Fibroblast of skin of abdomen (primary cell): ENCODE measurements around the gene HAUS8.
A peak's percentile ranks its signal among the peaks of the same experiment; 100 is the strongest.

ENCODE experiments used
- DNase-seq: peaks from one replicate; pipeline ENCODE4 v3.0.0-alpha.2; 2013

Gene HAUS8

DNA sequence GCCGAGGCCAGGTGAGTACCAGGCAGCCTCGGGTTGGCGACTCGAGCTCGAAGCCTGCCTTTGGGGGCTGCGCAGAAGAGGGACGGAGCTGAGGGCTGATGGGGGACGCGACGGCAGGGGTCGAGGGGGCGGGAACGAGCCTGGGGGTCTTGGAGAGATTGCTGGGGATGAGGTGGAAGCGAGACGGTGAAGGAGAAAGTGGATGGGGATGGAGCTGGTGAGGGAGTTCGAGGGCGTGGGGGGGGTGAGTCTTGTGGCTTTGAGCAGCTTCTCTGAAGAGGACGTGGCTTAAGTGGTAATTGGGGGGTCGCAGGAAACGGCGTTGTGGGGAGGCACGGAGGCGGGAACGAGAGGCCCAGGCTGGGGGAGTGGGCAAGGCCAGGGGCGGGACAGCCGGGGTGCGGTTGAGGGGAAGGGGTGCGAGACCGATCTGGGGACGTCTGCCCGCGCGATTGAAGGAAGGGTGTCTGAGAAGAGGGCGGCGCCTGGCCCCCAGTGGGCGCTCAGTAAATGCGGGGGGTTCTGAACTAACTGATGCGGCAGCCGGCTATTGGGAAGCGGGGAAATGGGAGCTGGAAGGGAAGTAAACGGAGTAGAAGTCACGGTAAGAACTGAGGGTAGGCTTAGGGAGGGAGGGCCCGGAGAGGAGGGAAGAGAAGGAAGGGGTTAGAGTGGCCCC lies 751 bp upstream of the HAUS8 start:
- DNase-seq, result peak; percentile 40

DNA sequence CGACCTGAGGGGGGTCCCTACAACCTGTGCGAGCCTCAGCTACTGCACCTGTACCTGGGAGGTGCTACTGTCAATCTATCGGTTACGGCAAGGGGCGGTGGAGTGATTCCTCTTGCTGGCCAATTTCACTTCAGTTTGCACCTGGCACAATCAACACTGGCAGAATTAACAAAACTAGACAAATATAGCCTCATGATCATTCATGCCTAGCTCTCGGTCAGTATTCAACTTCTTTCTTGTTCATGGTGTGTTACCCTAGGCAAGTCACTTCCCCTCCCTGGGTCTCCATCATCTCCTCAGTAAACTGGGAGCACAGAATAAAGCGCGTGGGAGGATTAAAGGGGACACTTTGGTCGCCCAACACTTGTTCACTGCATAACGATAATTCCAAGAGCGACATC lies 618 bp downstream of the HAUS8 start:
- no peak for DNase-seq

DNA sequence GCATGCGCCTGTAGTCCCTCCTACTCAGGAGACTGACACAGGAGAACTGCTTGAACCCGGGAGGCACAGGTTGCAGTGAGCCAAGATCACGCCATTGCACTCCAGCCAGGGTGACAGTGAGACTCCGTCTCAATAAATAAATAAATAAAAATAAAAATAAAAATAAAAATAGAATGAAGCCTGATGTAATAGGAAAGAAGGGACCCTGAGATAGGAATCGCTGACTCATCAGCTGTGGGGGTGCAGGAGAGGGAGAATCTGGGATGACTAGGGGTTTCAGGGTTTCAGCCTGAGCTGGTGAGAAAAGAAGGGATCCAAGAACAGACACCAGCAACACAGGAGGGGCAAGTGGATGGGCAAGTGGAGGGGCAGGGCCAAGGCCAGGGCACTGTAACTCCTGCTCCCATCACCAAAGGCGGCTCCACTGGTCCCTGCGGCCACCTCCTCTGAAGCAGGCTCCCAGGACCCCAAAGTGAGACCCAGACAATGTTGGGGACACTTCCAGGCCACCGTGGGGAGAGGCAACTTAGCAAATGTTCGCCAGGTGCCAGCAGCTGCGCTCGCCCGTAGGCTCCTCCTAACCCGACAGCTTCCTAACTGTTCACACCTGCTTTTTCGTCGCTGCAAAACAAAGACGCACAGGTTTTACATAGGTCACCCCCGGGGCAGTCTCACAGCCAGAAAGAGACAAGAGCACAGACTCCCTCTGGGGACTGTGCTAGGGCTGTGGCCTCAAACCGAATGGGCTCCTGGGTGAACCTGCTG lies 1.2 kb downstream of the HAUS8 start:
- DNase-seq, result no peak

DNA sequence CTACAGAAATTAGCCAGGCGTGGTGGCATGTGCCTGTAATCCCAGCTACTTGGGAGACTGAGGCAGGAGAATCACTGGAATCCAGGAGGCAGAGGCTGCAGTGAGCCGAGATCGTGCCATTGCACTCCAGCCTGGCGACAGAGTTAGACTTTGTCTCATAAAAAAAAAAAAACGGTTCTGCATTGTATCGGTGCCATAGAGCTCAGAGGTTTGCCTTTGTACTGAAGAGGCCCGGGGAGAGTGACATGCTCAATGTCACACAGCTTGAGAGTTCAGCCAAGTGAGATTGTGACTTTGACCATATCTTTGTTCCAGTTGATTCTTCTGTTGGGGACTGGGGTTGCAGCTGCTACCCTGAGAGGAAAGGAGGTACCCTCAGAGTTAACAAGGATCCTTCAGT lies 4.3 kb downstream of the HAUS8 start:
- no peak for DNase-seq

DNA sequence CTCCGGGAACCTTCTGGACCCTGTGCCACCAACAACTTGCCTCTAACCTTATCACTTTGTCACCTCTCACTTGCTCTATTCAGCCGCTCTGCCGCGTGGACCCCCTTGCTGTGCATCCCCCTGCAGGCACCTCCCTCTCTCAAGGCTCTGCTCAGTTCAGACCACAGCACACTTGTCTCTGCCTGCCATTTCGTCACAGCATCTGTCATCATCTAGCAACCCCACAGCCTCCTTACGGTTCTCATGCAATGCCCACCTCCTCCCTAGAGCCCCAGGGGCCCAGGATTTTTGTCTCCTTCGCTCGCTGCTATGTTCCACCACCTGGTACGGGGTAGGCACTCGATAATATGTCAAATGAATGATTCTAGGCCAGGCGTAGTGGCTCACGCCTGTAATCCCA lies 4.8 kb downstream of the HAUS8 start:
- no peak for DNase-seq

DNA sequence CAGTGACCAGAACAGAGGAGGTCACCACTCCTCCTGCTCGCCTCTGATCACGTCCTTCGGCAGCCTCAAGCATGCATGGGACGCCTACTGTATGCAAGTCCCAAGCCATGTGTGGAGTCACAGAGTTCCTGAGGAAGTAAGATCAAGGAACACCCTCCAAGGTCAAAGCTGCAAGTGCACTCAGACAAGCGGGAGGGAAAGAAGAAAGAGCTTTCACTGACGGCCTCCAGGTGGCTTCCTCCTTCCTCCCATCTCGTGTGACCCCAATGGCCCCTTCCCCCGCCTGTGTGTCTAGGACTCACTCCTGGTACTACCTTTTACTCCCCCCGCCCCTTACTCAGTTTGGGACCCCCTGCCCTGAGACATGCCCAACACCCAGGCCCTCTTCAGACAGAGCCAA lies 6.1 kb downstream of the HAUS8 start:
- DNase-seq, result no peak

DNA sequence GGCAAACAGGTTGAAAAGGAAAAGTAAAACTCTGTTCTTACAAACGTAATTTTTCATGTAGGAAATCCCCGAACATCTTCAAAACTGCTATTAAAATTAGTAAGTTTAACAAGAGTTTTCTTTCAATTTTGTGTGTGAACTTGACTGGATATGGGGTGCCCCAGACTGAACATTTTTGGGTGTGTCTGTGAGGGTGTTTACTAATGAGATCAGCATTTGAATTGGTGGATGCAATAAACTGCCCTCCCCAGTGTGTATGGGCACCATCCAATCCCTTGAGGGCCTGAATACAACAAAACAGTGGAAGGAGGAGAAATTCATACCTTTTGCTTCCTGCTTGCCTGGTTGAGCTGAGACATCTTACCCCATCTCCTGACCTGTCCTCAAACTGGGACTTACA lies 11.8 kb downstream of the HAUS8 start:
- no peak for DNase-seq

DNA sequence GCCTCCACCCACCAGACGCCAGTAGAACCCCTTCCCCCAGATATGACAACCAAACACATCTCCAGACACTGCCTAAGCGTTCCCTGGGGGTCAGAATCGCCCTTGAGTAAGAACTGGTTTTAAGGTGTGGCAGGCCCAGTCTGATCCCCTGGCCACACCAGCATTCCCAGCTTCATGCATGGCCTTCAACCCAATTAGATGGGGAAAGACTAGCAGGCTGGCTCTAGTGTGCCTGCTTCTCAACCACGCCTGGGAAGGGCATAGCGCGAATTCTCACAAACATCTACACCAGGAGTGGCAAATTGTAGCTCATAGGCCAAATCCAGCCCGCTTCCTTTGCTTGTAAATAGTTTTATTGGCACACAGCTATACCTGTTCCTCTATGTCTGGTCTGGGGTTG lies 13.6 kb downstream of the HAUS8 start:
- no peak for DNase-seq

DNA sequence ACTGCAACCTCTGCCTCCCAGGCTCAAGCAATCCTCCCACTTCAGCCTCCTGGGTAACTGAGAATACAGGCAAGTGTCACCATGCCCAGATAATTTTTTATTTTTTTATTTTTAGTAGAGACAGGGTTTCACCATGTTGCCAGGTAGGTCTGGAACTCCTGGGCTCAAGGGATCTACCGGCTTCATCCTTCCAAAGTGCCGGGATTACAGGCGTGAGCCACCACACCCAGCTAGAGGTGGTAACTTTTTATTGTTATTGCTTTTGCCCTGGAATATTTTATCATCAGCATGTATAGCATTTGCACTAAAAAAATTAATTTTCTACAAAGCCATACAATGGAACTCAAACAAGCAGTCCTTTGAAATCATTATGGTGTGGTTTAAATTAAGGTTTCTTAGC lies 14.0 kb downstream of the HAUS8 start:
- DNase-seq, result no peak

DNA sequence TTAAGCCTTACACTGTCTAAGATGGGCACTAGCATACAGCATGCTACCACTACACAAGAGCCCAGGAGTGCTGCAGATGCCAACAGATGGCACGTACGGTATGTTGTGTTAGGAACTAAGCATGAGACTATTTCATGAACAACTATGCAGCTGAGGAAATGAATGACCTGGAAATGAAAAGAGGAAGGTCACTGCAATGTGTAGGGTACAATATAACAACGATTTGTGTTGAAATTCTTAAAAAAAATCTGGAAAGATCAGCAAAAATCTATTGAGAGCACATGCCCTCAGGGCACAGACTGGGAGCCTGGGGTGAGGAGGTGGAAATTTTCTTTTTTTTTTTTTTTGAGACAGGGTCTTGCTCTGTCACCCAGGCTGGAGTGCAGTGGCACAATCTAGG lies 14.4 kb downstream of the HAUS8 start:
- no peak for DNase-seq

DNA sequence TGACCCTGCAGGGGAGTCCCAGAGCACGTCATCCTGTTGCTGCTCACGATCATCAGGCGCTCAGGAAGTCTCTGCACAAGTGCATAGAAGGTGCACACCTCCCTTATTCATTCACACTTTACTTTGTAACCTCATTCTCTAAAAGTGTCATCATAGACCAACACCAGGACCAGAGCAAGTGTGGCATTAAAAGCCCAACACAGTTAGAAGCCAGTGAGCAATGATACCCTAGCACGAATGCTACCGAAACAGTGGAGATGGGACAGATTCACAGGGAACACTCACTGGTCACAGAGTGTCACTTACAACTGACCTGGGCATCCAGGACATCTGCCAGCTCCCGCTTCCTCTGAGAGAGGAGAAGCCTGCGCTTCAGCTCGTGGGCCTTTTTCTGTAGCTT lies 17.0 kb downstream of the HAUS8 start:
- peak; percentile 25 for DNase-seq

DNA sequence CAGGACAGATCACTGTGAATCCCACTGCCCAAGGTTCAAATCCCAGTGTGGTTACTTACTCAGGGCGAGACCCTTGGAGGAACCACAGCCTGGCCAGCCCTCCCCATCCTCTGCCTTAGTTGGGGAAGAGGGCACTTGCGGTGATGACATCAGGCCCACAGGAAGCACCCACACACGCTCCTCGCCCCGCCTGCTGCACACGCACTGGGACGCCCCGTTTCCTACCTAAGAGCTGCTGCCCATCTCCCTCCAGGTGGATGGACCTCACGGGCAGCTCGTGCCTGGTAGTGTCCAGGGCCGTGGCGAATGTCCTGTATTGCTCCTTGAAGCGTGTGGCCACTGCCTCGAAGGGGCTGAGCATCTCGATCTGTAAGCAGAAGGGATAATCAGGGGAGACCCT lies 19.6 kb downstream of the HAUS8 start:
- no peak for DNase-seq

DNA sequence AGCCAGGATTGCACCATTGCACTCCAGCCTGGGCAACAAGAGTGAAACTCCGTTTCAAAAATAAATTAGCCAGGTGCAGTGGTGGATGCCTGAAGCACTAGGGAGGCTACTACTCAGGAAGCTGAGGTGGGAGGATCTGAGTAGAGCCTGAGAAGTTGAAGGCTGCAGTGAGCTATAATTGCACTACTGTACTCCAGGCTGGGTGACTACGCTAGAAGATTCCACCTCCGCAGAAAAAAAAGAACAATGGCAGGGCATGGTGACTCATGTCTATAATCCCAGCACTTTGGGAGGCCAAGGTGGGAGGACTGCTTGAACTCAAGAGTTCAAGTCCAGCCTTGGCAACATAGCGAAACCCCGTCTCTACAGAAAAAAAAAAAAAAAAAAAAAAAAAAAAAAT lies 20.5 kb downstream of the HAUS8 start:
- no peak for DNase-seq

DNA sequence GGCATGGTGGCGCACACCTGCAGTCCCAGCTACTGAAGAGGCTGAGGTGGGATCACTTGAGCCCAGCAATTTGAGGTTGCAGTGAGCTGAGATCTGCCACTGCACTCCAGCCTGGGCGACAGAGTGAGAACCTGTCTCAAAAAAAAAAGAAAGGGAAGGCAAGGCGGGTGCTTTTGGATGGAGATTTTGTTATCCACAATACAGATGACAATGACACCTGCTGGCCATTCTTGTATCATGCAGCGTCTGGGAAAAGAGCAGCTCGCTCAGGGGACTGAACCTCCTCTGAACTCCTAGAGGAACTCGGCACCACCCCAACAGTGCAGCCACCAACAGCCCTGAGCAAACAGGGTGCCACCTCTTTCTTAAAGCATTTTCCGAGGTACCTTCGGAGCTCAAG lies 22.8 kb downstream of the HAUS8 start:
- DNase-seq, result peak; percentile 45

DNA sequence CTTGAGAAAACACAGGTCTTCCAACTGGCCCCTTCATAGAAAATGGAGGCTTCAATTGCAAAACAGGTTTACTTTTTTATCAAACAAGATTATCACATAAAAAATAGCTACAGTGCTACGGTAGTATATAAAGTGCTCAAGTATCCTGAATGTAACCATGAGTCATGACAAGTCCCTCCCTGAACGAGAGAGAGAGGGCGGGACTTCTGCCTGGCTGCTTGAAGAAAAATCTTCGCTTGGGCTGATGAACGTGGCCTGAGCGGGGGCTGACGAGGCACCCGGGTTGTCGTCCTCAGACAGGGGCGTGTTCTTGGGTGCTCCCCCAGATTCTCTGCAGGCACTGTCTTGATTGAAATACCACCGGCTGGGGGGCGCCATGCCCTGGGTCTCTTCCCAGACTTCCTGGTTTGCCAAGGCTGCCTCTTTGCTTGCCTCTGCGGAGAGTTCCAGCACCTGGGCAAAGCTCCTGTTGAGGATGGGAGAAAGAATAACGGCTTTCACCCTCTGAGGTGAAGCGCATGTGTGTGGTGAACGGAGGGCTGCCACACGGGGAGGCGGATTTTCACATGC lies 25.5 kb downstream of the HAUS8 start:
- peak; percentile 40 for DNase-seq

DNA sequence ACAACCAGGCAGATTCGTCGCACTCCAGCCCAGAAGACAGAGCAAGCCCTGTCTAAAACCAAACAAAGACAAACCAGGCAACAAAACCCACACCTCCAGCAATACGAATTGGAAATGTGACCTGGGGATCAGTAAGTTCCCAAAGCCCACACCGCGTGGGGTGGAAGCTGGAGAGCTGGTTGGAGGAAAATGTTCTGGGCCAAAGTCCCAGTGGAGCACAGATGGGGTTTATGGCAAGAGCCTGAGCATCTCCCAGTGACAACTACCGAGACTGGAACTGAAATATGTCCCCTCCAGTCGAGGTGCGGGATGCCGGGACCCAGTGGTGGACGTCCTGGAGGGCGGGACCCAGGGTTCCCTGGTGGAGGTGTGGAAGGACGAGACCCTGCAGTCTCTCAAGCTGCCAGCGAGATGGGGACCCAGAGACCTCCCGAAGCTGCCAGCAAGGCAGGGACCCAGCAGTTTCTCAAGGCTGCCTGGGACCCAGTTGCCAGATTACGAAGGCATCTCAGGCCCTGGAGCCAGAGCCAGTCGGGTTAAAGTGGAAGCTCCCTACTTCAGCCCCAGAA lies 26.3 kb downstream of the HAUS8 start:
- DNase-seq, result no peak

DNA sequence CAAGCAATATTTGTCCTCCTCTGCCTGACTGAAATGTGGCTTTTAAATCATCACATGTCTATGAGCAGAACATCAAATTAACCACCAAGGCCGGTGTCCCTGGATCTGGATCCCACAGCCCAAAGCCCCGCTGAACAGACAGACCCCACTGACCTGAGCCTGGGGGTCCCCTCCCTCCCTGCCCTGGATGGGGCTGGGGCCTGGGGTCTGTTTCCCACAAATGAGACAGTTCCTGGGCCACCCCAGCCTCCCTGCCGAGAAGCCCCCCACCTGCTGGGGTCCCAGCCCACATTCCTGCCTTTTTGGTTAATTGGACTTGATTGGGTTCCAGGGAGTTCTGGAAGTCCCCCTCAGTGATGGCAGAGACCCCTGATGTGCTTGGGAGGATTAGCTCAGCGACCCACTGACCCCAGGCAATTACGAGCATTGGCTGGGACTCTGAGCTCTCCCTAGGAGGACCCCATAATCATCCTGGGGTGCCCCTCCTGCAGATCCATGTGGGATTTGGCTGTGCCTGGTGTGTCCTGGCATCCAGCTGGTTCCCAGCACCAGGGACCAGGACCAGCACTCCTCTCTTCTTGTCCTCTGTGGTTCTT lies 29.2 kb downstream of the HAUS8 start:
- DNase-seq, result no peak

DNA sequence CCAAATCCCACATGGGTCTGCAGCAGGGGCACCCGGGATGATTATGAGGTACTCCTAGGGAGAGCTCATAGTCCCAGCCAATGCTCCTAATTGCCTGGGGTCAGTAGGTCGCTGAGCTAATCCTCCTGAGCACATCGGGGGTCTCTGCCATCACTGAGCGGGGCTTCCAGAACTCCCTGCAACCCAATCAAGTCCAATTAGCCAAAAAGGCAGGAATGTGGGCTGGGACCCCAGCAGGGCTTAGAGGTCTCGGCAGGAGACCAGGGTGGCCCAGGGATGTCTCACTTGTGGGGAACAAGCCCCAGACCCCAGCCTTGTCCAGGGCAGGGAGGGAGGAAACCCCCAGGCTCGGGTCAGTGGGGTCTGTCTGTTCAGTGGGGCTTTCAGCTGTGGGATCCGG lies 31.5 kb downstream of the HAUS8 start:
- DNase-seq, result no peak

DNA sequence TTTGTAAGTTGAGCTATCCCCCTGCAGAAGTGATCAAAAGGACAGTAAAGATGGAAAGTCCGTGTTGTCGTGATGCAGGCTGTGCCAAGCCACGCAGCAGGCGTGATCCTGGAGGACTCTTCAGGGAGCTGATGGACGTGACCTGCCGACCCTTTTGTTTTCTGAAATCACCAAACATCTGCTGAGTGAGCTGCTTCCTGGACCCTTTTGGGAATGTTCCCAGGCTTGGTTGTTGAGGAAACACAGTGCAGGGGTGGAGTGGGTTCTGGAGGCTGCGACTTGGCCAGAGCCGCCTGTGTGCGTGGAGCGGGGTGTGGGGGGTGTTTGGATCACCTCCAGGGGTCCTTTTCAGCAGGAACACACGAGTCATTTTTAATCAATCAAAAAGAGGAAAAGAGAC lies 33.3 kb downstream of the HAUS8 start:
- DNase-seq, result no peak

DNA sequence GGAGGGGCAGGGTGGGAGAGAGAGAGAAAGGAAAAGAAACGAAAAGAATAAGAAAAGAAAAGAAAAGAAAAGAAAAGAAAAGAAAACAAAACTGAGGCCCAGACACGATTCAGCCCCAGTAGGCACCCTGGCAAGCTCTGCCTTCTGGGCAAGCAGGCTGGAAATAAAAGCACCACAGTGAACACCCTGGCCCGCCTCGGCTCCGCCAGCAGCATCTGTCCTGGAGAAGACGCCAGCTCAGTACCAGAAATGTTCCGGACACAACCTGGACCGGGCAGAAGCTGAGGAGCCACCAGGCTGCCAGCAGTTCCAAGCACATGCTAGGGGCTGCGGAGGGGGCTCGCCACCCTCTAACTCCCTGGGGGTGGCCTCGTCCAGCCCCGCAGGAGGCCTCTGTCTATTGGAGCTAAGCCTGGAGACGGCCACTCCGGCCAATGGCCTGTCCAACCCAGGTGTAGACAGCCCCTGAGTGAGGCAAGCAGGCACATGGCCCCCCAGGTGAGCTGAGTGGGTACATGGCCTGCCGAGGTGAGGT lies 37.2 kb downstream of the HAUS8 start:
- no peak for DNase-seq

DNA sequence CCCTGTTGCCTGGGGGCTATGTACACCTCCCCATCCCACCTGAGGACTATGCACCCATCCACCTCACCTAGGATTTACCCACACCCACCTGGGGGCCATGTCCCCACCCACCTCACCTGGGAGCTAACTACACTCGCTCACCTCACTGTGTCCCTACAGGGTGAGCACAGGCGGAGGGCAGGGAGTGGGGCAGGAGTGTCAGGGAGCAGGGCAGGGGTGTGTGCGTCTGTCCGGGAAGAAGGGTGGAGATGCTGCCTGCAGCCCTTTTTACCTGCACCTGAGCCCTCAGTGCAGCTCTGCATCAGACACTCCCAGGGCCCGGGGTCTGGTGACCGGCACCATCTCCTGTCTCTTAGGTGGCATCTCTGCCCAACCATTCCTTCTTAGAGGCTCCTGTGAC lies 38.1 kb downstream of the HAUS8 start:
- no peak for DNase-seq

DNA sequence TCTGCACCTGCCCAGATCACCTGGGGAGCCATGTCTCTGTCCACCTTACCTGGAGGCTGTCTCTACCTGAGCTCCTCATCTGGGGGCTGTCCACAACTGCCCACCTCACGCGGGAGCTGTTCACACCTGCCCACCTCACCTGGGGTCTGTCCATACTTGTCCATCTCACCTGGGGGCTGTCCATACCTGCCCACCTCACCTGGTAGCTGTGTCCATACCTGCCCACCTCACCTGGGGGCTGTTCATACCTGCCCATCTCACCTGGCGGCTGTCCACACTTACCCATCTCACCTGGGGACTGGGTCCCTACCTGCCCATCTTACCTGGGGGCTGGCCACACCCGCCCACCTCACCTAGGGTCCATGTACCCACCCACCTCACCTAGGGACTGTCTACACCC lies 38.6 kb downstream of the HAUS8 start:
- DNase-seq, result no peak

DNA sequence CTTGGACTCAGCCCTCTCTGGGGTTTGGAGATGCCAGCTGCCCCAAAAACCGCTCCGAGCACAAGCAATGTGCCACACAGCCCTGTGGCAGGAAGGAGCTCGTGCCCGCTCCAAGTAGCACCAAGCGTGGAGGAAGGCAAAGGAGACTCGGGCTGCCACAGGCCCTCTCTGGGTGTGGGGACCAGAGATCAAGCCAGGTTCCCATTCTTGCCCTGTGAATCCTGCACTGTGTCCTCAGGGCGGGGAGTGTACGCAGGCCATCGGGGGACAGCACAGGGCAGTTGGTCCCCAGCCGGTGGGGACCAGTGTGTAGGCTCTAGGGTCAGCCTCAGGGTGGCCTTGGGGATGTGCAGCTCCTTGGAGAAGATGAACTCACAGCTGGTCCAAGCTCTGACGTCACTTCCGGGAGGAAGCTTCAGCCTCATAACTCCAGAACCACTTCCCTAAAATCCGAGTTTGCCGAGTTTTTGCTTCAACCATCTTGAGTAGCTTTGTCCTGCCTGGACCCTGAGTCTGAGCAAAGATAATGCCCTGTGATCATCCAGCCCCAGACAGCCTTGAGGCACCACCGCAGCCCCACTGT lies 39.3 kb downstream of the HAUS8 start:
- no peak for DNase-seq
